Heart left ventricle (tissue), 16 donors: ENCODE measurements around the gene ARHGAP12. TPM values are rescaled to one million over a fixed set of nuclear protein-coding genes. Genes with fewer than 3 reads are reported as not detected.

Experiments
- ATAC-seq, 4 donors: fragments of 200-7000 bp; cut with Tn5 transposase; one replicate each; pipeline ENCODE4 v1.9.1; 2020 to 2022; ENCODE audit warnings: moderate library complexity in 4 of 4, mild to moderate bottlenecking in 3 of 4, moderate number of reproducible peaks in 1 of 4
- DNase-seq, 5 donors: peaks; one replicate each; pipeline ENCODE4 v3.0.0-alpha.2; 2020
- H3K27ac ChIP-seq, 12 donors: fragments of 200-600 bp; sonication (generic) in 4 of 12; one replicate each; pipeline versions ENCODE4 v1.5.0 to v1.8.0; 2016 to 2022; ENCODE audit warnings: mild to moderate bottlenecking in 2 of 12
- H3K27me3 ChIP-seq, 9 donors: fragments of 200-600 bp; sonication (generic) in 2 of 9; one replicate each; pipeline versions ENCODE4 v1.5.1 to v1.8.0; 2016 to 2022; ENCODE audit warnings: mild to moderate bottlenecking in 3 of 9
- H3K36me3 ChIP-seq, 9 donors: fragments of 200-600 bp; sonication (generic) in 2 of 9; one replicate each; pipeline versions ENCODE4 v1.5.0 to v1.8.0; 2018 to 2022; ENCODE audit warnings: mild to moderate bottlenecking in 2 of 9
- H3K4me1 ChIP-seq, 12 donors: fragments of 200-600 bp; sonication (generic) in 4 of 12; one replicate each; pipeline versions ENCODE4 v1.5.0 to v1.8.0; 2016 to 2022; ENCODE audit warnings: mild to moderate bottlenecking in 3 of 12
- H3K4me3 ChIP-seq, 12 donors: fragments of 200-600 bp; sonication (generic) in 4 of 12; one replicate each; pipeline versions ENCODE4 v1.5.0 to v1.8.0; 2017 to 2022; ENCODE audit warnings: mild to moderate bottlenecking in 9 of 12, moderate library complexity in 4 of 12
- H3K9me3 ChIP-seq, 12 donors: fragments of 200-600 bp; sonication (generic) in 4 of 12; one replicate each; pipeline versions ENCODE4 v1.5.0 to v1.8.0; 2016 to 2022; ENCODE audit warnings: mild to moderate bottlenecking in 1 of 12
- POLR2A ChIP-seq, 2 donors: fragments of 450-650 bp; IDR thresholded peaks; one replicate each; pipeline ENCODE4 v1.6.1; 2017; ENCODE audit warnings: antibody characterized with exemption in 2 of 2, mild to moderate bottlenecking in 2 of 2, moderate library complexity in 2 of 2
- WGBS, 4 donors: extraction: QIAGEN DNeasy Blood & Tissue Kit in 2 of 4; methylation state at CpG; one replicate each; pipeline versions ENCODE4 v1.1.5 to v1.1.7; 2013 to 2018; 5-methylcytosine and 5-hydroxymethylcytosine counted together
- intact Hi-C, 10 donors: fragments of 100-400 bp; cut with DNase I; formaldehyde crosslinking; loops; one replicate each; pipeline versions ENCODE4 v1.11.1 to v1.14.2; 2022
- polyA plus RNA-seq, 2 donors: library from polyadenylated mRNA; stranded (reverse); fragments of 200-250 nt; gene quantifications; one replicate each; pipeline ENCODE4 v1.2.3, GENCODE V29; 2013
- total RNA-seq, 9 donors: library from RNA; depleted of rRNA in 2 of 9; stranded (reverse); fragments of >200 nt in 2 of 9; fragmentation: NEBNext Ultra II Directional in 3 of 9; extraction: Animal tissue kit (Norgen Biotek cat#: 25700) in 3 of 9; gene quantifications; one replicate each; pipeline versions ENCODE4 v1.1.0 to v1.2.4, GENCODE V29; 2016 to 2023
- TF ChIP-seq, protein P1 (sequence below), 12 donors: fragments of 200-600 bp; sonication (generic) in 4 of 12; IDR thresholded peaks; one replicate each; pipeline versions ENCODE4 v1.5.0 to v1.8.0; 2018 to 2022; ENCODE audit warnings: antibody characterized with exemption in 12 of 12, mild to moderate bottlenecking in 5 of 12
- donor health status: ischemic (EF 13 %, LVEDD 7.1; RV severe dilation, severe dysfunction).
- donor health status: healthy with polysubstance abuse.
- donor health status: DM: no; HTN: yes; CAD: no.
- donor health status: DM: no; HTN: no; CAD: no.
- donor health status: ischemic (EF 25% LVEDD 6.9; RV normal size, moderate dysfunction).
- donor health status: ischemic (EF 25% LVEDD 5.7; RV mildly dilated, moderate dysfunction).
- donor health status: healthy.
- donor health status: DM: yes; HTN: yes; CAD: no.
- donor health status: ischemic (EF 35%, LVEDD 5.7; RV mildly dilated, moderate dysfunction).
- donor health status: nonischemic (EF 11% LVEDD 7.7; RV severe dilation, severe dysfunction).
- donor health status: DM: yes; HTN: yes; CAD: no.
- donor health status: PGD.
- donor health status: ischemic (EF 29% LVEDD 5.4; RV normal size, mild dysfunction).
- donor health status: nonischemic (EF 23%, LVEDD 6.1; RV moderate dilation, normal function).

The ARHGAP12 gene
- total and polyA plus RNA-seq, 11 donors: 11.5 to 27.6 (median 20.1) TPM

- TF ChIP-seq, protein P1, sequence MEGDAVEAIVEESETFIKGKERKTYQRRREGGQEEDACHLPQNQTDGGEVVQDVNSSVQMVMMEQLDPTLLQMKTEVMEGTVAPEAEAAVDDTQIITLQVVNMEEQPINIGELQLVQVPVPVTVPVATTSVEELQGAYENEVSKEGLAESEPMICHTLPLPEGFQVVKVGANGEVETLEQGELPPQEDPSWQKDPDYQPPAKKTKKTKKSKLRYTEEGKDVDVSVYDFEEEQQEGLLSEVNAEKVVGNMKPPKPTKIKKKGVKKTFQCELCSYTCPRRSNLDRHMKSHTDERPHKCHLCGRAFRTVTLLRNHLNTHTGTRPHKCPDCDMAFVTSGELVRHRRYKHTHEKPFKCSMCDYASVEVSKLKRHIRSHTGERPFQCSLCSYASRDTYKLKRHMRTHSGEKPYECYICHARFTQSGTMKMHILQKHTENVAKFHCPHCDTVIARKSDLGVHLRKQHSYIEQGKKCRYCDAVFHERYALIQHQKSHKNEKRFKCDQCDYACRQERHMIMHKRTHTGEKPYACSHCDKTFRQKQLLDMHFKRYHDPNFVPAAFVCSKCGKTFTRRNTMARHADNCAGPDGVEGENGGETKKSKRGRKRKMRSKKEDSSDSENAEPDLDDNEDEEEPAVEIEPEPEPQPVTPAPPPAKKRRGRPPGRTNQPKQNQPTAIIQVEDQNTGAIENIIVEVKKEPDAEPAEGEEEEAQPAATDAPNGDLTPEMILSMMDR (IDR thresholded peaks at IDR 0.05): no peak
- no peak for TF ChIP-seq POLR2A (IDR thresholded peaks at IDR 0.05)
- H3K4me1 ChIP-seq: peaks cover 0 to 23% (median 0%) of the 10 kb centered on the region in 12 donors
- no peaks in the 10 kb centered on the region for H3K36me3 ChIP-seq
- no peaks in the 10 kb centered on the region for H3K9me3 ChIP-seq
- DNase-seq: no peak
- no peaks in the 10 kb centered on the region for H3K27me3 ChIP-seq
- intact Hi-C loops: no loop called here
- no peak overlapping the region for H3K4me3 ChIP-seq
- no peak for ATAC-seq
- 90 to 94% (median 93%) methylated on average over 1 of the region's 1 CpG for WGBS, 4 donors
- no peak overlapping the region for H3K27ac ChIP-seq
These were observed 13.8 kb upstream of the ARHGAP12 start for GRCh38 chr10:31942435-31942834.

GRCh38 chr10:31940839-31941653 is 12.4 kb upstream of the ARHGAP12 start:
- WGBS, 4 donors: 75 to 81% (median 78%) methylated on average over 7 of the region's 7 CpGs
- no peak for DNase-seq

GRCh38 chr10:31939797-31940708 is 11.4 kb upstream of the ARHGAP12 start:
- intact Hi-C loops: no loop called here
- WGBS, 4 donors: 92 to 96% (median 95%) methylated on average over 4 of the region's 4 CpGs

More at GRCh38 chr10:31940839-31941653, 12.4 kb upstream of the ARHGAP12 start:
- TF ChIP-seq POLR2A (IDR thresholded peaks at IDR 0.05): no peak
- TF ChIP-seq, protein P1 (IDR thresholded peaks at IDR 0.05): no peak
- intact Hi-C loops: no loop called here
- H3K9me3 ChIP-seq: no peaks in the 10 kb centered on the region
- no peak overlapping the region for H3K27ac ChIP-seq
- peaks cover 0 to 15% (median 0%) of the 10 kb centered on the region in 12 donors for H3K4me1 ChIP-seq
- no peaks in the 10 kb centered on the region for H3K36me3 ChIP-seq
- no peak overlapping the region for H3K4me3 ChIP-seq
- peak in 1 of 4 donors; percentile 42 for ATAC-seq
- no peaks in the 10 kb centered on the region for H3K27me3 ChIP-seq

More at GRCh38 chr10:31939797-31940708, 11.4 kb upstream of the ARHGAP12 start:
- Histone ChIP-seq H3K27ac (no peak overlapping the region), H3K4me3 (no peak overlapping the region), H3K9me3 (no peaks in the 10 kb centered on the region), H3K27me3 (no peaks in the 10 kb centered on the region), H3K36me3 (no peaks in the 10 kb centered on the region), H3K4me1 (peaks cover 0 to 11% (median 0%) of the 10 kb centered on the region in 12 donors)
- ATAC-seq (no peak), DNase-seq (no peak)
- TF ChIP-seq POLR2A (IDR thresholded peaks at IDR 0.05): no peak
- TF ChIP-seq, protein P1 (IDR thresholded peaks at IDR 0.05): no peak
